Hepatocyte (in vitro differentiated cells): ENCODE results near the gene APOL4.

Experiments used
- EZH2 ChIP-seq: fragments of 200-600 bp; sonication (generic); IDR thresholded peaks from 2 replicates; pipeline ENCODE4 v1.6.1; 2016; ENCODE audit warnings: antibody characterized with exemption, mild to moderate bottlenecking, borderline replicate concordance
- EZH2phosphoT487 ChIP-seq: fragments of 200-600 bp; sonication (generic); IDR thresholded peaks from one replicate; pipeline ENCODE4 v1.6.1; 2018; ENCODE audit warnings: antibody characterized with exemption, mild to moderate bottlenecking, low read depth, moderate library complexity; ENCODE audit not compliant: unreplicated experiment, severe bottlenecking
- TF ChIP-seq, protein P1 (sequence below): fragments of 200-600 bp; sonication (generic); IDR thresholded peaks from 2 replicates; pipeline ENCODE4 v1.5.1; 2016; ENCODE audit warnings: antibody characterized with exemption, mild to moderate bottlenecking; ENCODE audit not compliant: poor library complexity

DNA sequence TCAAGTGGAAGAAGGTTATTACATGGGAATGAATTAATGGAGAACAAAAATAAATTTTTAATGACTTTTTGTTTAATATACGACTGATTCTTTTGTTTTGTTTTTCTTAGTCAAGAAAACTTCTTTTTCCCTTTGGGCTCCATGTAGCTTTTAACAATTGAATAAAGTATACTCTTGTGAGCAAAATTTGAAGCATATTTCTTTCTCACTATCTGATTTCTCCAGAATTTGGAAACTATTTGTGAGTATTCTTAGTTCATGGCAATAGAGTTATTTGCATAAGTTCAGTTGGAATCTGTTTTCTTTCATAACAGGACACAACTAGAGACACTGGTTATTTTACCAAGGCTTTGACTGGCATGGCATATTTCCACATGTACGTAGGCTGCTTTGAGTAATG lies 47.6 kb upstream of the APOL4 start:
- TF ChIP-seq EZH2phosphoT487: no peak
- TF ChIP-seq EZH2: no peak
- TF ChIP-seq, protein P1, sequence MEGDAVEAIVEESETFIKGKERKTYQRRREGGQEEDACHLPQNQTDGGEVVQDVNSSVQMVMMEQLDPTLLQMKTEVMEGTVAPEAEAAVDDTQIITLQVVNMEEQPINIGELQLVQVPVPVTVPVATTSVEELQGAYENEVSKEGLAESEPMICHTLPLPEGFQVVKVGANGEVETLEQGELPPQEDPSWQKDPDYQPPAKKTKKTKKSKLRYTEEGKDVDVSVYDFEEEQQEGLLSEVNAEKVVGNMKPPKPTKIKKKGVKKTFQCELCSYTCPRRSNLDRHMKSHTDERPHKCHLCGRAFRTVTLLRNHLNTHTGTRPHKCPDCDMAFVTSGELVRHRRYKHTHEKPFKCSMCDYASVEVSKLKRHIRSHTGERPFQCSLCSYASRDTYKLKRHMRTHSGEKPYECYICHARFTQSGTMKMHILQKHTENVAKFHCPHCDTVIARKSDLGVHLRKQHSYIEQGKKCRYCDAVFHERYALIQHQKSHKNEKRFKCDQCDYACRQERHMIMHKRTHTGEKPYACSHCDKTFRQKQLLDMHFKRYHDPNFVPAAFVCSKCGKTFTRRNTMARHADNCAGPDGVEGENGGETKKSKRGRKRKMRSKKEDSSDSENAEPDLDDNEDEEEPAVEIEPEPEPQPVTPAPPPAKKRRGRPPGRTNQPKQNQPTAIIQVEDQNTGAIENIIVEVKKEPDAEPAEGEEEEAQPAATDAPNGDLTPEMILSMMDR: no peak
